Fibroblast of peridontal ligament (primary cell): ENCODE measurements around the gene CYB561D1.

Experiments
- DNase-seq: peaks from one replicate; pipeline ENCODE4 v3.0.0-alpha.2; 2010; ENCODE audit errors: extremely low read depth

The CYB561D1 gene

GRCh38 chr1:109500941-109501381, 7.1 kb downstream of the CYB561D1 start:
- DNase-seq: peak; percentile 93

GRCh38 chr1:109501644-109502363, 7.9 kb downstream of the CYB561D1 start:
- DNase-seq: no peak

- DNase-seq: no peak
Observed at GRCh38 chr1:109502364-109502851, 8.5 kb downstream of the CYB561D1 start.

- DNase-seq: no peak
Observed at GRCh38 chr1:109503935-109504334, 10.0 kb downstream of the CYB561D1 start.

GRCh38 chr1:109504974-109505373, 11.1 kb downstream of the CYB561D1 start:
- no peak for DNase-seq

- no peak for DNase-seq
Observed at GRCh38 chr1:109508001-109508872, 14.3 kb downstream of the CYB561D1 start.

- no peak for DNase-seq
Observed at GRCh38 chr1:109508873-109509175, 14.9 kb downstream of the CYB561D1 start.

- no peak for DNase-seq
Observed at GRCh38 chr1:109509176-109510134, 15.6 kb downstream of the CYB561D1 start, which contains the start of gene AMIGO1. Gene AMIGO1 (minus strand): TSS chr1:109509727. CDS start chr1:109508912, 815 bp downstream.

- DNase-seq: no peak
Observed at GRCh38 chr1:109513110-109513710, 19.3 kb downstream of the CYB561D1 start.

GRCh38 chr1:109514846-109515245, 21.0 kb downstream of the CYB561D1 start:
- no peak for DNase-seq

- DNase-seq: no peak
Observed at GRCh38 chr1:109516872-109517271, 23.0 kb downstream of the CYB561D1 start.

- no peak for DNase-seq
Observed at GRCh38 chr1:109517337-109517736, 23.4 kb downstream of the CYB561D1 start.

GRCh38 chr1:109521002-109521951, 27.4 kb downstream of the CYB561D1 start:
- peak; percentile 20 for DNase-seq

GRCh38 chr1:109522026-109522425, 28.1 kb downstream of the CYB561D1 start:
- no peak for DNase-seq

- peak; percentile 46 for DNase-seq
Observed at GRCh38 chr1:109523706-109524105, 29.8 kb downstream of the CYB561D1 start.

- DNase-seq: no peak
Observed at GRCh38 chr1:109527098-109527811, 33.4 kb downstream of the CYB561D1 start.

GRCh38 chr1:109527846-109528695, 34.2 kb downstream of the CYB561D1 start:
- DNase-seq: no peak

GRCh38 chr1:109528712-109529111, 34.8 kb downstream of the CYB561D1 start:
- DNase-seq: no peak
